SHP77 treated with DMSO at 0.1 percent for 48 hours (cell line): ENCODE data around the gene SDHAF1.

ENCODE experiments used
- DNase-seq: peaks from one replicate; lab custom pipeline; 2025; lab: John Stamatoyannopoulos, UW

Gene SDHAF1

GRCh38 chr19:35986664-35987570, 8.1 kb upstream of the SDHAF1 start:
- peak; percentile 14 for DNase-seq

GRCh38 chr19:35987571-35987896, 7.5 kb upstream of the SDHAF1 start:
- DNase-seq, result no peak

- DNase-seq, result no peak
Observed at GRCh38 chr19:35988824-35989223, 6.2 kb upstream of the SDHAF1 start.

- no peak for DNase-seq
Observed at GRCh38 chr19:35990156-35990555, 4.8 kb upstream of the SDHAF1 start.

- no peak for DNase-seq
Observed at GRCh38 chr19:35990771-35991730, 3.9 kb upstream of the SDHAF1 start.

GRCh38 chr19:35991731-35992450, 3.1 kb upstream of the SDHAF1 start:
- DNase-seq, result no peak

- DNase-seq, result no peak
Observed at GRCh38 chr19:35992907-35993765, 1.9 kb upstream of the SDHAF1 start.

- no peak for DNase-seq
Observed at GRCh38 chr19:35993923-35994598, 927 bp upstream of the SDHAF1 start.

GRCh38 chr19:35996777-35997176, 1.8 kb downstream of the SDHAF1 start:
- DNase-seq, result no peak

- no peak for DNase-seq
Observed at GRCh38 chr19:36001605-36002004, 6.6 kb downstream of the SDHAF1 start.

- no peak for DNase-seq
Observed at GRCh38 chr19:36003284-36003683, 8.3 kb downstream of the SDHAF1 start.

- DNase-seq, result no peak
Observed at GRCh38 chr19:36006955-36007354, 12.0 kb downstream of the SDHAF1 start.

GRCh38 chr19:36008336-36008978, 13.5 kb downstream of the SDHAF1 start, which contains the start of gene SYNE4:
Gene SYNE4 (minus strand): TSS chr19:36008813. CDS start chr19:36008681, 132 bp downstream.
- DNase-seq, result no peak

GRCh38 chr19:36009220-36009619, 14.2 kb downstream of the SDHAF1 start:
- DNase-seq, result peak; percentile 21

GRCh38 chr19:36009633-36010379, 14.8 kb downstream of the SDHAF1 start:
- DNase-seq, result no peak

GRCh38 chr19:36010402-36010801, 15.4 kb downstream of the SDHAF1 start:
- DNase-seq, result no peak

- DNase-seq, result no peak
Observed at GRCh38 chr19:36013280-36014011, 18.5 kb downstream of the SDHAF1 start.
